Osteoblast (primary cell): ENCODE measurements around the gene USP1. TPM values are rescaled to one million over a fixed set of nuclear protein-coding genes. Genes with fewer than 3 reads are reported as not detected.

ENCODE experiments used
- DNase-seq: peaks from one replicate; pipeline ENCODE4 v3.0.0; 2011; ENCODE audit warnings: low spot score, mixed read lengths; ENCODE audit not compliant: insufficient read length; ENCODE audit errors: missing footprints
- H2AFZ ChIP-seq: 2 replicates; pipeline ENCODE4 v1.6.0; 2011; ENCODE audit warnings: mild to moderate bottlenecking, low read length
- H3K27ac ChIP-seq: 2 replicates; pipeline ENCODE4 v1.5.1; 2011; ENCODE audit warnings: mild to moderate bottlenecking, low read depth, low read length, moderate library complexity
- H3K27me3 ChIP-seq: 2 replicates; pipeline ENCODE4 v1.6.0; 2012; ENCODE audit warnings: mild to moderate bottlenecking, control low read depth, inconsistent platforms, low read length, moderate library complexity; ENCODE audit not compliant: insufficient read depth
- H3K36me3 ChIP-seq: 2 replicates; pipeline ENCODE4 v1.5.1; 2011; ENCODE audit warnings: mild to moderate bottlenecking, low read length, control low read depth, moderate library complexity; ENCODE audit not compliant: insufficient read depth
- H3K4me1 ChIP-seq: 2 replicates; pipeline ENCODE4 v1.5.1; 2011; ENCODE audit warnings: mild to moderate bottlenecking, low read length, control low read depth, moderate library complexity; ENCODE audit not compliant: insufficient read depth
- H3K4me2 ChIP-seq: 2 replicates; pipeline ENCODE4 v1.6.0; 2011; ENCODE audit warnings: mild to moderate bottlenecking, low read length; ENCODE audit not compliant: insufficient read depth
- H3K4me3 ChIP-seq: fragments of 200-600 bp; sonication (generic); 3 replicates; pipeline ENCODE4 v1.5.1; 2012; ENCODE audit warnings: mild to moderate bottlenecking, low read length, inconsistent platforms; ENCODE audit not compliant: insufficient read depth
- H3K79me2 ChIP-seq: 2 replicates; pipeline ENCODE4 v1.6.0; 2012; ENCODE audit warnings: mild to moderate bottlenecking, low read length, control low read depth, inconsistent platforms; ENCODE audit not compliant: insufficient read depth
- H3K9me3 ChIP-seq: 2 replicates; pipeline ENCODE4 v1.5.1; 2011; ENCODE audit warnings: low read depth, low read length, control low read depth
- H4K20me1 ChIP-seq: 2 replicates; pipeline ENCODE4 v1.6.0; 2012; ENCODE audit warnings: mild to moderate bottlenecking, low read length, control low read depth; ENCODE audit not compliant: insufficient read depth
- CTCF ChIP-seq: IDR thresholded peaks from 2 replicates; pipeline ENCODE4 v1.5.1; 2011; ENCODE audit warnings: mild to moderate bottlenecking, low read depth, low read length, moderate library complexity; ENCODE audit errors: extremely low read depth
- total RNA-seq: library from RNA; depleted of rRNA; stranded (reverse); fragments of >200 nt; gene quantifications from 2 replicates; pipeline ENCODE4 v1.2.3, GENCODE V29; 2012

USP1 gene
- total RNA-seq, 1 donor, result 23.5 TPM

GRCh38 chr1:62396871-62397270 lies 40.0 kb upstream of the USP1 start:
- Histone ChIP-seq H3K27ac (no peak overlapping the region), H3K27me3 (peaks cover 2% of the 10 kb centered on the region), H3K4me1 (no peaks in the 10 kb centered on the region), H3K9me3 (no peaks in the 10 kb centered on the region), H3K79me2 (no peaks in the 10 kb centered on the region), H3K4me2 (no peak overlapping the region), H2AFZ (no peak overlapping the region), H3K4me3 (no peak overlapping the region), H4K20me1 (no peaks in the 10 kb centered on the region), H3K36me3 (no peaks in the 10 kb centered on the region)
- DNase-seq, result no peak
- TF ChIP-seq CTCF, result no peak

- no peak for DNase-seq
- H4K20me1 ChIP-seq, result no peaks in the 10 kb centered on the region
- TF ChIP-seq CTCF, result no peak
- no peaks in the 10 kb centered on the region for H3K4me1 ChIP-seq
- H3K79me2 ChIP-seq, result no peaks in the 10 kb centered on the region
- H3K4me2 ChIP-seq, result no peak overlapping the region
- no peak overlapping the region for H3K27ac ChIP-seq
- H3K36me3 ChIP-seq, result no peaks in the 10 kb centered on the region
- H3K9me3 ChIP-seq, result no peaks in the 10 kb centered on the region
- H2AFZ ChIP-seq, result no peak overlapping the region
- no peak overlapping the region for H3K4me3 ChIP-seq
- peaks cover 2% of the 10 kb centered on the region for H3K27me3 ChIP-seq
These were observed 39.5 kb upstream of the USP1 start for GRCh38 chr1:62397301-62397700.

GRCh38 chr1:62398377-62398776 lies 38.5 kb upstream of the USP1 start:
- peaks cover 2% of the 10 kb centered on the region for H3K27me3 ChIP-seq

More at GRCh38 chr1:62398377-62398776, 38.5 kb upstream of the USP1 start:
- H3K4me3 ChIP-seq, result no peak overlapping the region
- no peaks in the 10 kb centered on the region for H4K20me1 ChIP-seq
- H3K4me2 ChIP-seq, result no peak overlapping the region
- H3K27ac ChIP-seq, result no peak overlapping the region
- peak; percentile 91 for DNase-seq
- no peaks in the 10 kb centered on the region for H3K9me3 ChIP-seq
- H3K79me2 ChIP-seq, result no peaks in the 10 kb centered on the region
- no peak overlapping the region for H2AFZ ChIP-seq
- no peak for TF ChIP-seq CTCF
- no peaks in the 10 kb centered on the region for H3K4me1 ChIP-seq
- H3K36me3 ChIP-seq, result no peaks in the 10 kb centered on the region
